WTC11 (cell line): ENCODE results near the gene FAM3C.

Experiments
- NR1H2 ChIP-seq: sonication (generic); formaldehyde crosslinking; IDR thresholded peaks from 2 replicates; pipeline ENCODE4 v1.9.0; 2021; ENCODE audit warnings: mild to moderate bottlenecking, moderate library complexity, missing genetic modification reagents
- TEAD4 ChIP-seq: sonication (generic); formaldehyde crosslinking; IDR thresholded peaks from 2 replicates; pipeline ENCODE4 v1.8.0; 2022; ENCODE audit warnings: mild to moderate bottlenecking, missing genetic modification reagents
- ZNF138 ChIP-seq: sonication (generic); formaldehyde crosslinking; conservative IDR thresholded peaks from 2 replicates; pipeline ENCODE4 v1.8.1; 2022; ENCODE audit warnings: mild to moderate bottlenecking, moderate library complexity, missing genetic modification reagents
- ZNF416 ChIP-seq: fragments of 250-450 bp; sonication (Bioruptor Pico); IDR thresholded peaks from 2 replicates; pipeline ENCODE4 v1.9.0; 2021; ENCODE audit warnings: mild to moderate bottlenecking, inconsistent platforms
- TF ChIP-seq, protein P1 (sequence below): sonication (generic); formaldehyde crosslinking; IDR thresholded peaks from 2 replicates; pipeline ENCODE4 v1.8.1; 2023; ENCODE audit warnings: mild to moderate bottlenecking, missing genetic modification reagents, borderline replicate concordance
- TF ChIP-seq, protein P2 (sequence below): sonication (generic); formaldehyde crosslinking; IDR thresholded peaks from 2 replicates; pipeline ENCODE4 v1.8.0; 2022; ENCODE audit warnings: mild to moderate bottlenecking, missing genetic modification reagents
- TF ChIP-seq, protein P3 (sequence below): sonication (generic); formaldehyde crosslinking; IDR thresholded peaks from 2 replicates; pipeline ENCODE4 v1.8.1; 2022; ENCODE audit warnings: low read depth, missing genetic modification reagents, borderline replicate concordance
- TF ChIP-seq, protein P4 (sequence below): sonication (generic); formaldehyde crosslinking; IDR thresholded peaks from 2 replicates; pipeline ENCODE4 v1.8.0; 2022; ENCODE audit warnings: mild to moderate bottlenecking, missing genetic modification reagents
- TF ChIP-seq, protein P5 (sequence below): fragments of 200-600 bp; IDR thresholded peaks from 2 replicates; pipeline ENCODE4 v1.8.0; 2022; ENCODE audit warnings: antibody characterized with exemption
- TF ChIP-seq, protein P6 (sequence below): fragments of 250-450 bp; sonication (Bioruptor Pico); IDR thresholded peaks from 2 replicates; pipeline ENCODE4 v2.1.2; 2022; ENCODE audit warnings: mild to moderate bottlenecking, moderate library complexity

DNA sequence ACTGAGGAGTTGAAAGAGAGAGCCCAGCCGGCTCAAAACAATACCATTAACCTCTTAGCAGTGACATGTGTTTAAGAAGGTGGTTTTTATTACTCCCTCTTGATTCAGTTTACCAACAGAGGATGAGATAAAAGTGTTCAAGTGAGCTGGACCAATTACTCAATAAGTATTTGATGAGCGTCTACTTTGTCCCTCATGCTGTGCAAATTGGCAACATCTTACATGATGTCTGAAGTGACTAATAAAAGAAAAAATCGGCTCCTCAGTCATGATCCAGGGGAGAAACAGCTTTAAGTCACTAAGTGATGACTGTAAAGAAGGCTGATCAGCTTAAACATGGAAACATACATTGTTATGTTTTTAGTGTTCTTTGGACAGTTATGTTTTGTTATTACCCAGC lies 59.5 kb downstream of the FAM3C start:
- TF ChIP-seq, protein P1, sequence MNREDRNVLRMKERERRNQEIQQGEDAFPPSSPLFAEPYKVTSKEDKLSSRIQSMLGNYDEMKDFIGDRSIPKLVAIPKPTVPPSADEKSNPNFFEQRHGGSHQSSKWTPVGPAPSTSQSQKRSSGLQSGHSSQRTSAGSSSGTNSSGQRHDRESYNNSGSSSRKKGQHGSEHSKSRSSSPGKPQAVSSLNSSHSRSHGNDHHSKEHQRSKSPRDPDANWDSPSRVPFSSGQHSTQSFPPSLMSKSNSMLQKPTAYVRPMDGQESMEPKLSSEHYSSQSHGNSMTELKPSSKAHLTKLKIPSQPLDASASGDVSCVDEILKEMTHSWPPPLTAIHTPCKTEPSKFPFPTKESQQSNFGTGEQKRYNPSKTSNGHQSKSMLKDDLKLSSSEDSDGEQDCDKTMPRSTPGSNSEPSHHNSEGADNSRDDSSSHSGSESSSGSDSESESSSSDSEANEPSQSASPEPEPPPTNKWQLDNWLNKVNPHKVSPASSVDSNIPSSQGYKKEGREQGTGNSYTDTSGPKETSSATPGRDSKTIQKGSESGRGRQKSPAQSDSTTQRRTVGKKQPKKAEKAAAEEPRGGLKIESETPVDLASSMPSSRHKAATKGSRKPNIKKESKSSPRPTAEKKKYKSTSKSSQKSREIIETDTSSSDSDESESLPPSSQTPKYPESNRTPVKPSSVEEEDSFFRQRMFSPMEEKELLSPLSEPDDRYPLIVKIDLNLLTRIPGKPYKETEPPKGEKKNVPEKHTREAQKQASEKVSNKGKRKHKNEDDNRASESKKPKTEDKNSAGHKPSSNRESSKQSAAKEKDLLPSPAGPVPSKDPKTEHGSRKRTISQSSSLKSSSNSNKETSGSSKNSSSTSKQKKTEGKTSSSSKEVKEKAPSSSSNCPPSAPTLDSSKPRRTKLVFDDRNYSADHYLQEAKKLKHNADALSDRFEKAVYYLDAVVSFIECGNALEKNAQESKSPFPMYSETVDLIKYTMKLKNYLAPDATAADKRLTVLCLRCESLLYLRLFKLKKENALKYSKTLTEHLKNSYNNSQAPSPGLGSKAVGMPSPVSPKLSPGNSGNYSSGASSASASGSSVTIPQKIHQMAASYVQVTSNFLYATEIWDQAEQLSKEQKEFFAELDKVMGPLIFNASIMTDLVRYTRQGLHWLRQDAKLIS = no peak
- TF ChIP-seq, protein P2, sequence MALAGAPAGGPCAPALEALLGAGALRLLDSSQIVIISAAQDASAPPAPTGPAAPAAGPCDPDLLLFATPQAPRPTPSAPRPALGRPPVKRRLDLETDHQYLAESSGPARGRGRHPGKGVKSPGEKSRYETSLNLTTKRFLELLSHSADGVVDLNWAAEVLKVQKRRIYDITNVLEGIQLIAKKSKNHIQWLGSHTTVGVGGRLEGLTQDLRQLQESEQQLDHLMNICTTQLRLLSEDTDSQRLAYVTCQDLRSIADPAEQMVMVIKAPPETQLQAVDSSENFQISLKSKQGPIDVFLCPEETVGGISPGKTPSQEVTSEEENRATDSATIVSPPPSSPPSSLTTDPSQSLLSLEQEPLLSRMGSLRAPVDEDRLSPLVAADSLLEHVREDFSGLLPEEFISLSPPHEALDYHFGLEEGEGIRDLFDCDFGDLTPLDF = no peak
- no peak for TF ChIP-seq TEAD4
- no peak for TF ChIP-seq ZNF416 (CRISPR knock-in tag)
- TF ChIP-seq, protein P3, sequence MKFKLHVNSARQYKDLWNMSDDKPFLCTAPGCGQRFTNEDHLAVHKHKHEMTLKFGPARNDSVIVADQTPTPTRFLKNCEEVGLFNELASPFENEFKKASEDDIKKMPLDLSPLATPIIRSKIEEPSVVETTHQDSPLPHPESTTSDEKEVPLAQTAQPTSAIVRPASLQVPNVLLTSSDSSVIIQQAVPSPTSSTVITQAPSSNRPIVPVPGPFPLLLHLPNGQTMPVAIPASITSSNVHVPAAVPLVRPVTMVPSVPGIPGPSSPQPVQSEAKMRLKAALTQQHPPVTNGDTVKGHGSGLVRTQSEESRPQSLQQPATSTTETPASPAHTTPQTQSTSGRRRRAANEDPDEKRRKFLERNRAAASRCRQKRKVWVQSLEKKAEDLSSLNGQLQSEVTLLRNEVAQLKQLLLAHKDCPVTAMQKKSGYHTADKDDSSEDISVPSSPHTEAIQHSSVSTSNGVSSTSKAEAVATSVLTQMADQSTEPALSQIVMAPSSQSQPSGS (CRISPR knock-in tag) = no peak
- TF ChIP-seq, protein P4, sequence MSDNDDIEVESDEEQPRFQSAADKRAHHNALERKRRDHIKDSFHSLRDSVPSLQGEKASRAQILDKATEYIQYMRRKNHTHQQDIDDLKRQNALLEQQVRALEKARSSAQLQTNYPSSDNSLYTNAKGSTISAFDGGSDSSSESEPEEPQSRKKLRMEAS (CRISPR knock-in tag) = no peak
- no peak for TF ChIP-seq ZNF138
- TF ChIP-seq, protein P5, sequence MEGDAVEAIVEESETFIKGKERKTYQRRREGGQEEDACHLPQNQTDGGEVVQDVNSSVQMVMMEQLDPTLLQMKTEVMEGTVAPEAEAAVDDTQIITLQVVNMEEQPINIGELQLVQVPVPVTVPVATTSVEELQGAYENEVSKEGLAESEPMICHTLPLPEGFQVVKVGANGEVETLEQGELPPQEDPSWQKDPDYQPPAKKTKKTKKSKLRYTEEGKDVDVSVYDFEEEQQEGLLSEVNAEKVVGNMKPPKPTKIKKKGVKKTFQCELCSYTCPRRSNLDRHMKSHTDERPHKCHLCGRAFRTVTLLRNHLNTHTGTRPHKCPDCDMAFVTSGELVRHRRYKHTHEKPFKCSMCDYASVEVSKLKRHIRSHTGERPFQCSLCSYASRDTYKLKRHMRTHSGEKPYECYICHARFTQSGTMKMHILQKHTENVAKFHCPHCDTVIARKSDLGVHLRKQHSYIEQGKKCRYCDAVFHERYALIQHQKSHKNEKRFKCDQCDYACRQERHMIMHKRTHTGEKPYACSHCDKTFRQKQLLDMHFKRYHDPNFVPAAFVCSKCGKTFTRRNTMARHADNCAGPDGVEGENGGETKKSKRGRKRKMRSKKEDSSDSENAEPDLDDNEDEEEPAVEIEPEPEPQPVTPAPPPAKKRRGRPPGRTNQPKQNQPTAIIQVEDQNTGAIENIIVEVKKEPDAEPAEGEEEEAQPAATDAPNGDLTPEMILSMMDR = no peak
- TF ChIP-seq, protein P6, sequence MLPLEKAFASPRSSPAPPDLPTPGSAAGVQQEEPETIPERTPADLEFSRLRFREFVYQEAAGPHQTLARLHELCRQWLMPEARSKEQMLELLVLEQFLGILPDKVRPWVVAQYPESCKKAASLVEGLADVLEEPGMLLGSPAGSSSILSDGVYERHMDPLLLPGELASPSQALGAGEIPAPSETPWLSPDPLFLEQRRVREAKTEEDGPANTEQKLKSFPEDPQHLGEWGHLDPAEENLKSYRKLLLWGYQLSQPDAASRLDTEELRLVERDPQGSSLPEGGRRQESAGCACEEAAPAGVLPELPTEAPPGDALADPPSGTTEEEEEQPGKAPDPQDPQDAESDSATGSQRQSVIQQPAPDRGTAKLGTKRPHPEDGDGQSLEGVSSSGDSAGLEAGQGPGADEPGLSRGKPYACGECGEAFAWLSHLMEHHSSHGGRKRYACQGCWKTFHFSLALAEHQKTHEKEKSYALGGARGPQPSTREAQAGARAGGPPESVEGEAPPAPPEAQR = no peak
- no peak for TF ChIP-seq NR1H2 (CRISPR knock-in tag)
